Hippocampal formation (tissue), 2 donors: ENCODE results near the gene F5.
"Not testable (repeated sequence)": the region's sequence is repeated elsewhere in the genome, so short reads cannot be mapped to it uniquely, and the experiment has no call there.

Experiments
- DNase-seq, 2 donors: peaks; one replicate each; lab custom pipeline; 2025; lab: John Stamatoyannopoulos, UW

Gene F5

GRCh38 chr1:169508432-169509338, 77.6 kb downstream of the F5 start:
- no peak for DNase-seq

DNA sequence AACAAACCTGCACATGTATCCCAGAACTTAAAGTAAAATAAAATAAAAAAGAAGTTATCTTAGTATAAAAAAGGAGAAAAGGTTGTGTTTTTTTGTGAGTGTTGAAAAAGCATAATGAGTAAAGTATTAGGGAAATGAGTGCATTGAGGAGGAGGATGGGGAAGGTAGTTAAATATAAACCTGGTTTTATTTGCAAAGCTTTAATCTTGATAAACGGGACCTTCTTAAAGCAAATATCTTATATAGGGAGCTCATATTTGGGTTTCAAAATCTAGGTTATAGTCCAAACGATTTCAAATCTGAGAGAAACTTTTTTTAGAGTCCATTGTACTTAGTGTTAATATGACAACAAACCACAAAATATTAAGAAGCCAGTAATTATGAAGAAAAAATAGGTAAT, 78.9 kb downstream of the F5 start:
- DNase-seq = no peak

GRCh38 chr1:169503601-169504000, 82.7 kb downstream of the F5 start:
- not testable (repeated sequence) for DNase-seq

GRCh38 chr1:169499807-169500206, 86.5 kb downstream of the F5 start:
- DNase-seq = no peak

DNA sequence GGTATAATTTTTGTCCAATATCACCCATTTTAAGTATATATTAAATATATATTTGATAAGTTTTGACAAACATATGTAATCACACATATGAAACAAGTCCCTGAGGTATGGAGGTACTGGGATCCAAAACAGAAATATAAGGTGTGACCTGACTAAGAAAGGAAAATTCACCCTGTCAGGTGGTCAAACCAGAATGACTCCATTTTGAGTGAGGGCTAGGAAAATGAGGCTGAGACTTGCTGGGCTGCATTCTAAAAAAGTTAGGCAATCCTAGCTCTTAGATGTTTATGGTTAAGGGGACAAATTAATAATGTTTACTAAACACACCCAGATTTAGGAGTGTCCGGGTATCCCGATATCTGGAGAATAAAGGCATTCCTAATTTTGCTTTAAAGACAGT, 89.0 kb downstream of the F5 start:
- no peak for DNase-seq

GRCh38 chr1:169495916-169496315, 90.4 kb downstream of the F5 start:
- no peak for DNase-seq

GRCh38 chr1:169495046-169495775, 91.1 kb downstream of the F5 start:
- no peak for DNase-seq

GRCh38 chr1:169494343-169494742, 91.9 kb downstream of the F5 start:
- no peak for DNase-seq

GRCh38 chr1:169493251-169493650, 93.0 kb downstream of the F5 start:
- DNase-seq = no peak

DNA sequence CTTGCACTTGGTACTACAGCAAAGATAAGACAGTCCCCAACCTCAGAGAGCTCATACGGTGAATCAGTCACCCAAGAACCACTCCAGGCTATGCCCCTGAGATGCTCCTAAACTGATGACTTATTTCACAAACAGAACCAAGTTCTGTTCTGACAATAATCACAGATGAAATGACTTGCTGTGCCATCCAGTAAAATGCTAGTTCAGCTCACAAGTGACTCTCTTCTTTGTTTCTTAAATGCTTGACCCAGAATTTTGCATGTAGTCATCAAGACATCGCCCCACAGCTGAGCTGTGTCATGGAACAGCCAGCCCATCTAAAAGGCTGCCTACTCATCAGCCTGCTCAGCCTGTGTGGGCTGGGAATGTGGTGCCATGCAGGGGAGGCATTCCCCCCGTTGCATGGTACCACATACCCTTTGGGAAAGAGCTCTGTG, 94.4 kb downstream of the F5 start:
- no peak for DNase-seq

GRCh38 chr1:169488157-169488556, 98.1 kb downstream of the F5 start:
- no peak for DNase-seq

DNA sequence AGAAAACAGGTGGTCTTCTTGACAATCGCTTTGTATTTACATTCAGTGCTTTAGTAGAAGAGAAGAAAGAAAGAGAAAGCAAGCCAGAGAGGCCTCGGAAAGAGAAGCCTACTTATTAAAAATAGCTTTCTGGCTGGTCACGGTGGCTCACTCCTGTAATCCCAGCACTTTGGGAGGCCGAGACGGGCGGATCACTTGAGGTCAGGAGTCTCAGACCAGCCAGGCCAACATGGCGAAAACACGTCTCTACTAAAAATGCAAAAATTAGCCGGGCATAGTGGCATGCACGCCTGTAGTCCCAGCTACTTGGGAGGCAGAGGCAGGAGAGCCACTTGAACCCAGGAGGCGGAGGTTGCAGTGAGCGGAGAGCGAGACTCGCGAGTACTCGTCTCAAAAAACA, 98.7 kb downstream of the F5 start:
- DNase-seq = no peak

GRCh38 chr1:169487133-169487532, 99.1 kb downstream of the F5 start:
- no peak for DNase-seq

- DNase-seq = peak in 1 of 2 donors; percentile 19
Measured at GRCh38 chr1:169486281-169487051, 99.8 kb downstream of the F5 start.

DNA sequence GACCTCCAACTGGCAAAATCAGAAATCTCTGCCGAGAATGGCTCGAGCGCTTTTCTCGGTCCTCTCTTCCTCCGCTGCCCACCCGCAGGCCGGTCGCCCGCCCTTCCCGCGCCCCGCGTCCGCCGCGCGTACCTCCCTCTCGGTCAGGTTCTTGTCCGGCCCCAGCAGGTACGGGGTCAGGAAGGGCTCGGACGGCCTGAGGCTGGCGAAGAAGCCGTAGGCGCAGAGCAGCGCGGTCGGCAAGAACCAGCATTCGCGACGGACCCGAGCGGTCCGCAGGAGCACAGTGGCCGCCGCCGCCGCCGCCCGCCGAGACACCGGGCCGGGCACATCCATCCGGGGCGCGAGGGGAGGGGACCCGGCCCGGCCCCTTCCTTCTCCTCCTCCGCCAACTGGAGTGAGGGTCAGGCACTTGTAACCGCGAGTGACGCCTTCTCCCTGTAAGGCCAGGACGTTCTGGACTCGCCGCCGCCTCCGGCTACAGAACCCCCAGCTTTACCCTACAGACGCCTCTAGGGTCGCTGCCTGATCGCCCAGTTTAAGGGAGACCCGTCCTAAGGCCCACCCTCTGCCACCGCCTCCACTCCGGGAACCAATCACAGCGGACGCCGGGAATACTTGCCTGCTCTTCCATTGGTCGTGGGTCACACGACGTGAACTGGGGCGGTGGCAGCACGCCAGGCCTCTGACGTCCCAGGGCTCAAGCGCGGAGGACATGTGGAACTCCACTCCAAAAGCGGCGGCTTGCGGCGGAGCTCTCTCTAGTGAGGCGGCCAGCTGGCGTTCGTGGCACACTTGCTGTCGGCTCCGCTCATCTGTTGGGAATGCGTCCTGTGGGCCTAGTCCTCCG, 100.6 kb downstream of the F5 start, which contains the start of gene SLC19A2:
Gene SLC19A2, minus strand, starts transcription at position 514 of the 850 bp plus-strand sequence. Its CDS starts 178 bp downstream, at position 336.
- DNase-seq = peak; percentile 99

GRCh38 chr1:169484683-169485430, 101.4 kb downstream of the F5 start:
- DNase-seq = peak in 1 of 2 donors; percentile 69

DNA sequence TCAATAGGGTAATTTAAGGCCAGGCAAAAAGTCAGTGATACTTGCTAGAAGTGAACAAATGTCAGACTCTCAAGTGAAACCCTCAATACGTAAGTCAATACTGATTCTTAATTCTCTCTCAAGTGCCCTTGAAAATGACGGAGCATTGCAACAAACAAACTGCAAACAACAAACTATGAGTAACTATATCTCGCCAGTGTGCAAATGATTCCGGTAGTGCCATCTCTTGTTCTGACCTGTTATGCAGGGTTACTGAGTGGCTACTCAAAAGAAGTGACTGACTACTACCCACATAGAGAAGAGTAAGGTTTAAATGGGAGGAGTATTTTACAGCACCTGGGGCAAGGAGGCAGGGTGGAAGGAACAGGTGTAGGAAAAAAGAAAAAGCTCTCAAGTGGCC, 102.2 kb downstream of the F5 start:
- no peak for DNase-seq

DNA sequence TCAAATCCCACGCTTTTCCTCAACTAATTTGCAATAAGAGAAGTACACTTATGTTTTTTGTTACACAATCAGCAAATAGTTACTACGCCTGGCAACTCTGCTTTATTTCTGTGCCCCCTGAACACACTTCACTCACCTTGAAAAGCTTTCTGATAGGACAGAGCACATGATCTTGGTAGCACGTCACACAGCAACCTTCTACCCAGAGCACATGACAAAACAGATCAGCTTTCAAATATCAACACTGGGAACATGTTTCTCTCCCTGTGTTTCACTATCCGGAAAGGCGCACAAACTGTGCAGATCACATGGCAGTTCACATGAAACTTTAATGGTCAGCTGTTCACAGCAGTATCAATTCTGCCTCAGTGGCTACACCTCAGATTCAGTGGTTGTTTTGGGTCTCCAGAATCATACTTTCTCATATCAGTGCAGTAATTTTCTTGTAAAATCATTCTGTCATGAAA, 102.7 kb downstream of the F5 start:
- no peak for DNase-seq

GRCh38 chr1:169479363-169480066, 106.8 kb downstream of the F5 start:
- DNase-seq = no peak
